H1 (cell line): ENCODE measurements around the gene ARHGAP22. TPM values are rescaled to one million over a fixed set of nuclear protein-coding genes. Genes with fewer than 3 reads are reported as not detected.

ENCODE experiments used
- CTCF ChIA-PET: fragments of 300-600 bp; sonication (Branson Sonifier 250); formaldehyde crosslinking; loops from one replicate; lab custom pipeline; 2021; ENCODE audit not compliant: partially characterized antibody; lab: Charles Lee
- POLR2A ChIA-PET: fragments of 300-600 bp; sonication (Branson Sonifier 250); formaldehyde crosslinking; loops from one replicate; lab custom pipeline; 2021; ENCODE audit warnings: inconsistent platforms; ENCODE audit not compliant: partially characterized antibody; lab: Charles Lee
- DNase-seq, 2 experiments: peaks; one replicate each; pipeline versions ENCODE4 v3.0.0 to v3.0.0-alpha.2; 2010 to 2022; ENCODE audit warnings: low spot score in 2 of 2, low read depth in 1 of 2, mixed read lengths in 1 of 2
- FAIRE-seq: peaks from 2 replicates; lab custom pipeline; 2011; peaks lifted over from hg19 to GRCh38; lab: Jason Lieb, UNC
- H2AFZ ChIP-seq: 2 replicates; pipeline ENCODE4 v1.8.1; 2012; ENCODE audit warnings: low read length, inconsistent platforms
- H2AK5ac ChIP-seq: 2 replicates; pipeline ENCODE4 v1.6.1; 2013; ENCODE audit warnings: low read depth, low read length
- H2BK120ac ChIP-seq: replicated peaks from 2 replicates; pipeline ENCODE3; 2013; ENCODE audit warnings: low read depth, low read length, inconsistent platforms
- H2BK12ac ChIP-seq: 2 replicates; pipeline ENCODE4 v1.6.1; 2013; ENCODE audit warnings: low read depth, low read length
- H2BK15ac ChIP-seq: 2 replicates; pipeline ENCODE4 v1.6.1; 2013; ENCODE audit warnings: low read length
- H2BK20ac ChIP-seq: 2 replicates; pipeline ENCODE4 v1.6.1; 2013; ENCODE audit warnings: low read length
- H2BK5ac ChIP-seq: 2 replicates; pipeline ENCODE4 v1.6.1; 2013; ENCODE audit warnings: low read depth, low read length
- H3K14ac ChIP-seq: 2 replicates; pipeline ENCODE4 v1.6.1; 2013; ENCODE audit warnings: inconsistent platforms; ENCODE audit not compliant: insufficient read length
- H3K18ac ChIP-seq: 2 replicates; pipeline ENCODE4 v1.6.1; 2013; ENCODE audit warnings: low read length; ENCODE audit errors: extremely low read depth
- H3K23ac ChIP-seq: 2 replicates; pipeline ENCODE4 v1.6.1; 2013; ENCODE audit warnings: inconsistent platforms; ENCODE audit not compliant: insufficient read length
- H3K23me2 ChIP-seq: 2 replicates; pipeline ENCODE4 v1.6.1; 2013; ENCODE audit warnings: low read depth, low read length
- H3K27ac ChIP-seq: 2 replicates; pipeline ENCODE4 v1.6.1; 2011; ENCODE audit warnings: low read depth, low read length, inconsistent platforms
- H3K27me3 ChIP-seq, 4 experiments: replicated peaks in 1 of 4; 1 replicate in 1 of 4; 2 replicates in 3 of 4; pipeline versions ENCODE4 v1.6.1 to v1.8.1; 2011 to 2013; ENCODE audit warnings: low read length in 3 of 4, mild to moderate bottlenecking in 3 of 4, inconsistent platforms in 2 of 4, mixed read lengths in 2 of 4, moderate library complexity in 1 of 4; ENCODE audit not compliant: control insufficient read depth in 3 of 4, insufficient read depth in 3 of 4; ENCODE audit errors: extremely low read depth in 1 of 4
- H3K36me3 ChIP-seq, 4 experiments: 2 replicates each; pipeline versions ENCODE4 v1.6.1 to v1.8.1; 2011 to 2013; ENCODE audit warnings: mild to moderate bottlenecking in 4 of 4, low read length in 3 of 4, moderate library complexity in 2 of 4, control low read depth in 1 of 4, inconsistent platforms in 1 of 4; ENCODE audit not compliant: insufficient read depth in 4 of 4, control insufficient read depth in 2 of 4
- H3K4ac ChIP-seq: replicated peaks from 2 replicates; pipeline ENCODE3; 2013; ENCODE audit warnings: low read length, low read depth, mixed read lengths, inconsistent platforms; ENCODE audit not compliant: insufficient read length
- H3K4me1 ChIP-seq, 4 experiments: replicated peaks in 1 of 4; 1 replicate in 1 of 4; 2 replicates in 3 of 4; pipeline versions ENCODE4 v1.6.1 to v1.8.1; 2011 to 2013; ENCODE audit warnings: low read length in 3 of 4, inconsistent platforms in 2 of 4, mixed read lengths in 1 of 4; ENCODE audit not compliant: insufficient read depth in 4 of 4, control insufficient read depth in 3 of 4
- H3K4me2 ChIP-seq, 2 experiments: 2 replicates each; pipeline versions ENCODE4 v1.6.1 to v1.8.1; 2011 to 2013; ENCODE audit warnings: low read depth in 2 of 2, low read length in 2 of 2, control low read depth in 1 of 2, inconsistent platforms in 1 of 2, mild to moderate bottlenecking in 1 of 2; ENCODE audit not compliant: insufficient read depth in 1 of 2
- H3K4me3 ChIP-seq, 4 experiments: fragments of 200-600, 300-600 bp in 1 of 4; sonication (generic), shearing (Covaris generic), sonication (Bioruptor Twin) in 1 of 4; 2 replicates each; pipeline versions ENCODE4 v1.5.1 to v1.8.1; 2011 to 2016; ENCODE audit warnings: low read length in 4 of 4, low read depth in 3 of 4, control low read depth in 2 of 4, inconsistent platforms in 2 of 4, mild to moderate bottlenecking in 2 of 4, mixed read lengths in 1 of 4, moderate library complexity in 1 of 4; ENCODE audit not compliant: insufficient read depth in 2 of 4; ENCODE audit errors: extremely low read depth in 1 of 4
- H3K56ac ChIP-seq: replicated peaks from 2 replicates; pipeline ENCODE3; 2013; ENCODE audit warnings: low read depth, mild to moderate bottlenecking, mixed read lengths, low read length, inconsistent platforms; ENCODE audit not compliant: insufficient read length
- H3K79me1 ChIP-seq: 2 replicates; pipeline ENCODE4 v1.6.1; 2013; ENCODE audit warnings: low read depth, low read length, control low read depth
- H3K79me2 ChIP-seq, 2 experiments: 2 replicates each; pipeline versions ENCODE4 v1.6.1 to v1.8.1; 2012 to 2013; ENCODE audit warnings: low read length in 2 of 2, mild to moderate bottlenecking in 2 of 2, inconsistent platforms in 1 of 2; ENCODE audit not compliant: insufficient read depth in 2 of 2, control insufficient read depth in 1 of 2
- H3K9ac ChIP-seq, 4 experiments: replicated peaks in 1 of 4; 1 replicate in 1 of 4; 2 replicates in 3 of 4; pipeline versions ENCODE4 v1.6.1 to v1.8.1; 2011 to 2013; ENCODE audit warnings: low read depth in 3 of 4, low read length in 3 of 4, control low read depth in 2 of 4, mild to moderate bottlenecking in 2 of 4, moderate library complexity in 2 of 4, inconsistent platforms in 1 of 4; ENCODE audit errors: extremely low read depth in 1 of 4
- H3K9me3 ChIP-seq, 2 experiments: 2 replicates each; pipeline versions ENCODE4 v1.6.1 to v1.8.1; 2012 to 2013; ENCODE audit warnings: mild to moderate bottlenecking in 2 of 2, moderate library complexity in 2 of 2, control low read depth in 1 of 2, inconsistent platforms in 1 of 2, low read depth in 1 of 2, low read length in 1 of 2, mixed read lengths in 1 of 2; ENCODE audit not compliant: insufficient read depth in 2 of 2
- H4K20me1 ChIP-seq, 2 experiments: replicated peaks in 1 of 2; 2 replicates each; pipeline versions ENCODE3 to v1.8.1; 2011 to 2013; ENCODE audit warnings: inconsistent platforms in 2 of 2, low read length in 2 of 2, mild to moderate bottlenecking in 1 of 2; ENCODE audit not compliant: insufficient read depth in 2 of 2, control insufficient read depth in 1 of 2
- H4K5ac ChIP-seq: 2 replicates; pipeline ENCODE4 v1.6.1; 2013; ENCODE audit warnings: low read length, low read depth, mixed read lengths, inconsistent platforms; ENCODE audit not compliant: insufficient read length
- H4K8ac ChIP-seq: 2 replicates; pipeline ENCODE4 v1.8.0; 2013; ENCODE audit warnings: mild to moderate bottlenecking, moderate library complexity, low read length, inconsistent platforms; ENCODE audit not compliant: insufficient read depth; ENCODE audit errors: extremely low read depth
- H4K91ac ChIP-seq: replicated peaks from 2 replicates; pipeline ENCODE3; 2013; ENCODE audit warnings: low read length, mixed read lengths, inconsistent platforms; ENCODE audit not compliant: insufficient read length
- BCL11A ChIP-seq, 2 experiments: IDR thresholded peaks; one replicate each; pipeline ENCODE4 v1.6.1; 2011; ENCODE audit warnings: low read depth in 2 of 2, low read length in 2 of 2, mild to moderate bottlenecking in 2 of 2
- BRCA1 ChIP-seq: IDR thresholded peaks from 2 replicates; pipeline ENCODE4 v1.6.1; 2012; ENCODE audit warnings: low read depth, low read length, improper control_type of control experiment
- CBX8 ChIP-seq: fragments of 300-800, 300-1000 bp; sonication (generic); IDR thresholded peaks from 2 replicates; pipeline ENCODE4 v1.7.1; 2016; ENCODE audit warnings: low read depth, low read length, borderline replicate concordance
- HDAC6 ChIP-seq: IDR thresholded peaks from one replicate; pipeline ENCODE4 v1.7.1; 2012; ENCODE audit warnings: low read depth, mild to moderate bottlenecking, inconsistent platforms, low read length, moderate library complexity
- NANOG ChIP-seq: IDR thresholded peaks from 2 replicates; pipeline ENCODE4 v1.6.1; 2011; ENCODE audit warnings: low read length, low read depth, mild to moderate bottlenecking, inconsistent platforms; ENCODE audit not compliant: insufficient read depth, poor library complexity, severe bottlenecking
- POLR2AphosphoS5 ChIP-seq: IDR thresholded peaks from 2 replicates; pipeline ENCODE4 v1.6.1; 2011; ENCODE audit warnings: low read depth, low read length
- SAP30 ChIP-seq: fragments of 300-600 bp; sonication (generic); IDR thresholded peaks from 2 replicates; pipeline ENCODE4 v1.7.1; 2012; ENCODE audit warnings: low read length, moderate library complexity, mild to moderate bottlenecking, inconsistent platforms; ENCODE audit not compliant: insufficient read depth, insufficient replicate concordance
- TEAD4 ChIP-seq: IDR thresholded peaks from 2 replicates; pipeline ENCODE4 v1.6.1; 2012; ENCODE audit warnings: low read depth, low read length, inconsistent platforms, mixed read lengths
- ZNF274 ChIP-seq: IDR thresholded peaks from 2 replicates; pipeline ENCODE4 v1.7.0; 2012; ENCODE audit warnings: low read length, borderline replicate concordance; ENCODE audit errors: extremely low read depth
- WGBS, 2 experiments: shearing (Covaris generic) in 1 of 2; methylation state at CpG; one replicate each; pipeline versions ENCODE4 v1.1.6 to v1.1.7; 2013 to 2015; ENCODE audit warnings: low lambda C conversion rate in 2 of 2, mixed read lengths in 2 of 2, inconsistent platforms in 1 of 2, low coverage in 1 of 2, missing lambda C conversion rate in 1 of 2; ENCODE audit not compliant: insufficient replicate concordance in 2 of 2, insufficient coverage in 1 of 2, insufficient read length in 1 of 2; ENCODE audit errors: extremely low coverage in 1 of 2, missing lambda C conversion rate in 1 of 2; 5-methylcytosine and 5-hydroxymethylcytosine counted together
- polyA plus RNA-seq, 7 experiments: library from polyadenylated mRNA; depleted of rRNA in 3 of 7; stranded (reverse) in 5 of 7; unstranded in 2 of 7; fragments of >200 nt in 5 of 7; fragments of 200-250 nt in 2 of 7; gene quantifications; 1 replicate in 5 of 7; 2 replicates in 1 of 7; 4 replicates in 1 of 7; pipeline versions ENCODE4 v1.2.1 to v1.2.3, GENCODE V29; 2011 to 2013; ENCODE audit warnings: missing spikeins in 2 of 7, mixed read lengths in 2 of 7
- total RNA-seq: library from RNA; stranded (reverse); fragmentation: NEBNext Ultra II Directional; extraction: Animal tissue kit (Norgen Biotek cat#: 25700); gene quantifications from 2 replicates; pipeline ENCODE4 v1.2.1, GENCODE V29; 2021
- TF ChIP-seq, protein P1 (sequence below): IDR thresholded peaks from 2 replicates; pipeline ENCODE4 v1.6.1; 2012; ENCODE audit warnings: inconsistent platforms

ARHGAP22 gene
- total and polyA plus RNA-seq, 2 of the 8 experiments (the other 6 are each of a cell fraction or from before 2014, with no cell fraction given): 3.6 to 11.2 TPM

DNA sequence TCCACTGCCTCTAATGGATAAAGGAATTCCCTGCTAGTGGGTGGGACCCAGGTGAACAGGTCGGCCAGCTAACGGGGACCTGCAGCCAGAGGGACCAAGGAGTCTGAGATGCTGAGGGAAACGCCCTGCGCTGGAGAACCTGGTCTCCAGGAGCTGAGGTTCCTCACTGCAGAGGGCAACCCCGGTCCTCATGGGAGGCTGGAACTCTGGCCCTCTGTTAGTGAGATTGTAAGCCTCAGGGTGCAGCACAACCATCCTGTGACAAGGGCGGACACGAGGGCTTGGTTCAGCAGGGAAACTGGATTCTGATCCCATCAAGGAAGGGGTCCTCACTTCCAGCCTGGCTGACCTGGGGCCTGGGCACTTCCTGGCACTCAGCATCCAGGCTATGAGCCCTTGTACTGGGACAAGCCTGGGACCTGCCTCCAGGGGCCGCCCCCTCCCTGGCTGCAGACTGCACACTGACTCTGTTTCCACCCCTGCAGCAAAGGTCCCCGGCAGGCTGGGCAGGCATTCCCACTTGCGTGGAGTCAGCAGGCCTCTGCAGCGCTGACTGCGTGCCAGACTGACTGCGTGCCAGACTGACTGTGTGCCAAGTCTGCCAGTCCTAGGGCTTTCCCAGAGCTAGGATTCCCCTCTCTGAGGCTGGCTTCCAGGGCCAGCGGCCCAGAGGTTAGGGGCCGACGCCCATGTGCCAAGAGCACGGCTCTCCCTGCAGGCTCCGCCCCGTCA, 155.2 kb downstream of the ARHGAP22 start:
- WGBS, 2 experiments: 93% methylated on average over 17 of the region's 19 CpGs; no CpG with 5 or more reads in 1 of the 2 experiments
- no peaks in the 10 kb centered on the region for H3K79me2 ChIP-seq
- no peak overlapping the region for H2BK15ac ChIP-seq
- H4K8ac ChIP-seq: no peak overlapping the region
- H3K9me3 ChIP-seq: no peaks in the 10 kb centered on the region
- no peak overlapping the region for H3K4me2 ChIP-seq
- H3K23me2 ChIP-seq: peaks cover 2% of the 10 kb centered on the region; the same call in 1 of the 2 replicates
- no peak overlapping the region for H3K27ac ChIP-seq
- H2BK12ac ChIP-seq: no peak overlapping the region
- no peak overlapping the region for H3K9ac ChIP-seq
- no peak overlapping the region for H3K23ac ChIP-seq
- no peak overlapping the region for H2AFZ ChIP-seq
- ChIA-PET POLR2A (no interaction called here), CTCF (interaction anchor here (0.7 to 10.9 kb wide), 5 partner anchors 10 to 206 kb away, joined by 3 to 141 read pairs (median 7); no protein-coding TSS in a partner anchor)
- no peaks in the 10 kb centered on the region for H3K27me3 ChIP-seq
- H2BK5ac ChIP-seq: no peak overlapping the region
- H3K79me1 ChIP-seq: no peaks in the 10 kb centered on the region
- H3K36me3 ChIP-seq: no peaks in the 10 kb centered on the region; a peak in 1 of 8 replicates
- no peak overlapping the region for H3K56ac ChIP-seq
- no peak overlapping the region for H3K4ac ChIP-seq
- H3K18ac ChIP-seq: no peak overlapping the region
- no peak overlapping the region for H2BK120ac ChIP-seq
- peak in 1 of 2 experiments; percentile 36 for DNase-seq
- no peak for FAIRE-seq
- no peak overlapping the region for H3K14ac ChIP-seq
- H4K91ac ChIP-seq: no peak overlapping the region
- no peak overlapping the region for H2AK5ac ChIP-seq
- TF ChIP-seq BRCA1 (no peak), CBX8 (no peak), ZNF274 (no peak), POLR2AphosphoS5 (no peak), NANOG (no peak), HDAC6 (no peak), TEAD4 (no peak), SAP30 (no peak), BCL11A (IDR thresholded peaks at IDR 0.05; ENCODE audit: low read depth in 2 of 2, low read length in 2 of 2) (no peak)
- TF ChIP-seq, protein P1, sequence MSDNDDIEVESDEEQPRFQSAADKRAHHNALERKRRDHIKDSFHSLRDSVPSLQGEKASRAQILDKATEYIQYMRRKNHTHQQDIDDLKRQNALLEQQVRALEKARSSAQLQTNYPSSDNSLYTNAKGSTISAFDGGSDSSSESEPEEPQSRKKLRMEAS: no peak
- no peak overlapping the region for H2BK20ac ChIP-seq
- H4K5ac ChIP-seq: no peak overlapping the region
- peaks cover under 1 to 4% (median 3%) of the 10 kb centered on the region in 4 experiments; a peak in 4 of 7 replicates for H3K4me1 ChIP-seq
- H3K4me3 ChIP-seq: no peak overlapping the region
- peaks cover 2 to 3% of the 10 kb centered on the region in 2 experiments for H4K20me1 ChIP-seq
